Small intestine (tissue), 7 donors: ENCODE measurements around the gene ZBTB40. TPM values are rescaled to one million over a fixed set of nuclear protein-coding genes. Genes with fewer than 3 reads are reported as not detected.

Experiments used
- DNase-seq, 2 donors: peaks; one replicate each; pipeline versions ENCODE4 v3.0.0 to v3.0.0-alpha.2; 2013
- FAIRE-seq: peaks from 2 replicates; lab custom pipeline; 2012; peaks lifted over from hg19 to GRCh38; lab: Jason Lieb, UNC
- H3K27ac ChIP-seq, 3 donors: one replicate each; pipeline ENCODE4 v1.5.1; 2013; ENCODE audit warnings: low read length in 2 of 3, mild to moderate bottlenecking in 2 of 3, control low read depth in 1 of 3, inconsistent platforms in 1 of 3, low read depth in 1 of 3, moderate library complexity in 1 of 3
- H3K27me3 ChIP-seq, 3 donors: one replicate each; pipeline ENCODE4 v1.6.1; 2013; ENCODE audit warnings: low read length in 3 of 3, inconsistent platforms in 1 of 3; ENCODE audit not compliant: control insufficient read depth in 3 of 3, insufficient read depth in 3 of 3
- H3K36me3 ChIP-seq, 3 donors: one replicate each; pipeline ENCODE4 v1.6.1; 2013; ENCODE audit warnings: low read length in 3 of 3, inconsistent platforms in 1 of 3, low read depth in 1 of 3, mild to moderate bottlenecking in 1 of 3, moderate library complexity in 1 of 3; ENCODE audit not compliant: control insufficient read depth in 3 of 3, insufficient read depth in 2 of 3
- H3K4me1 ChIP-seq, 3 donors: one replicate each; pipeline ENCODE4 v1.6.1; 2013; ENCODE audit warnings: low read length in 2 of 3, inconsistent platforms in 1 of 3, low read depth in 1 of 3, mild to moderate bottlenecking in 1 of 3, moderate library complexity in 1 of 3; ENCODE audit not compliant: control insufficient read depth in 3 of 3, insufficient read depth in 2 of 3
- H3K4me3 ChIP-seq, 3 donors: one replicate each; pipeline ENCODE4 v1.5.1; 2013; ENCODE audit warnings: low read length in 3 of 3, control low read depth in 1 of 3, inconsistent platforms in 1 of 3, low read depth in 1 of 3, mild to moderate bottlenecking in 1 of 3, moderate library complexity in 1 of 3
- H3K9me3 ChIP-seq, 2 donors: one replicate each; pipeline ENCODE4 v1.6.1; 2013; ENCODE audit warnings: low read depth in 1 of 2, low read length in 1 of 2; ENCODE audit not compliant: control insufficient read depth in 2 of 2, insufficient read depth in 1 of 2
- WGBS, 3 donors: extraction: QIAGEN DNeasy Blood & Tissue Kit; methylation state at CpG; one replicate each; pipeline ENCODE4 v1.1.7; 2013; 5-methylcytosine and 5-hydroxymethylcytosine counted together
- polyA plus RNA-seq, 4 donors: library from polyadenylated mRNA; stranded (reverse) in 3 of 4; unstranded in 1 of 4; fragments of 200-250 nt in 3 of 4; fragments of 120-200 nt in 1 of 4; gene quantifications; one replicate each; pipeline versions ENCODE4 v1.2.1 to v1.2.3, GENCODE V29; 2013
- donor health status: healthy with polysubstance abuse.
- donor health status: control.
- donor health status: control.
- donor health status: Bipolar disorder and iron deficiency.
- donor health status: healthy.

Gene ZBTB40
- polyA plus RNA-seq, 4 donors, result 4.1 to 14.6 (median 6.7) TPM

DNA sequence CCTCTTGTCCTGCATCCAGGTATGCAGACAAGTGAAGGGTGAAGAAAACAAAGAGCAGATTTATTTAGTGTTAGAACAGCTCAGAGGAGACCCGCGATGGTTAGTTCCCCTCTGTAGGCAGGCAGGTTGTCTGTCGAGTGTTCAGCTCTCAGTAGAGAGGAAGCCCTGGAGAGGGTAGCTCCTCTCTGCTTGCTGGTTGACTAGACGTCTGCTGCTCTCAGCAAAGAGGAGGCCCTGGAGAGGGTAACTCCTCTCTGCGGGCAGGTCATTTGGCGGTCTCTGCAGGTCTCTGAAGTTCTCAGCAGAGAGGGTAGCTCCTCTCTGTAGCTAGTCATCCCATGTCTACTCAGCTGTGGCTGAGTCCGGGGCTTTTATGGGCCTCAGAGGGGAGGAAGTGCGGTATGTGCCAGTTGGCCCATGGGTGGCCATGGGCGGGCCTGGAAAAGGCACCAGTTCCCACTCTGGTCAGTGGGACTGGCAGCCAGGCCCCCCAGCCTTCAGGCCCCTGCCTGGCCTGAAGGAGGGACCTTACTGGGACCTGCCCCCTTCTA lies 13.4 kb downstream of the ZBTB40 start:
- DNase-seq, result no peak
- H3K27ac ChIP-seq, result no peak overlapping the region
- H3K36me3 ChIP-seq, result peaks cover 0 to 7% (median 0%) of the 10 kb centered on the region in 3 donors
- peaks cover 0 to 5% (median 4%) of the 10 kb centered on the region in 3 donors for H3K4me1 ChIP-seq
- no peak for FAIRE-seq
- peaks cover 0 to 10% of the 10 kb centered on the region in 2 donors for H3K9me3 ChIP-seq
- 97 to 100% (median 98%) methylated on average over 9 of the region's 9 CpGs for WGBS, 3 donors
- no peak overlapping the region for H3K4me3 ChIP-seq
- H3K27me3 ChIP-seq, result no peaks in the 10 kb centered on the region

DNA sequence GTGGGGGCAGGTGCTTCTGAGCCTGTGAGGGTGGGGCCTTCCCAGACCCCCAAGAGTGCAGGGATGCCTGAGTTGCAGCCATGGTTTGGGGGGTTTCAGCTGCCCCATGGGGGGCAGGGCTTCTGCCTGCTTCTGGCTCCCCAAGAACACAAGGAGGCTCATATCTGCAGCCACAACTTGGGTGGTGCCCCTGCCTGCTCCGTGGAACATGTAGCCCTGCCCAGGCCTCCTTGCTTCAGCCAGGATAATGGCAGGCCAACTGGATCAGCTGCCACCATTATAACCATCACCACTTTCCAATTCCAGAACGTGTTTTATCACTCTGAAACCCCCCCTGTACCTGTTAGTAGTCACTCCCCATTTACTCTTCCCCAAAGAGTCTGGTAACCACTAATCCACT lies 14.0 kb downstream of the ZBTB40 start:
- no peak overlapping the region for H3K4me3 ChIP-seq
- H3K9me3 ChIP-seq, result peaks cover 0 to 10% of the 10 kb centered on the region in 2 donors
- H3K27me3 ChIP-seq, result no peaks in the 10 kb centered on the region
- WGBS, 3 donors, result 88 to 96% (median 94%) methylated on average over 2 of the region's 2 CpGs
- H3K27ac ChIP-seq, result no peak overlapping the region
- peaks cover 0 to 7% (median 0%) of the 10 kb centered on the region in 3 donors for H3K36me3 ChIP-seq
- H3K4me1 ChIP-seq, result peaks cover 0 to 5% (median 4%) of the 10 kb centered on the region in 3 donors
- DNase-seq, result no peak
- FAIRE-seq, result no peak

DNA sequence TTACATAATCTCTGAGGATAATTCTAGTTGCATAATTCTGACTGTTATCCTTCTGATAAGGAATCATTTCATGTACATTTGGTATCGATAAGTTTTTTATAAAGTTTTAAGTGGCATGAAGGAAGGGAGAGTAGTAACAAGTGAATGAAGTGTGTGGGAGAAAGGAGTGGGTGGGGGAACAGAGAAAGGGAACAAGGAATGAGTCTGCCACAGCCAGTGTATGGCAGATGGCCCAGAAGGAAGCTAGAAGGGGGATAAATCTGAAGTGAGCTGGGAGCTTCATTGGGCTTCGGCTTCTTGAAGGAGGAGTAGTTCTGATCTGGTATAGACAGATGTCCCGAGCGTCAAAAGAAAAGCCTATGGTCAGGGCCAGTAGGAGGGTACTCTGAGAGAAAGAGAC lies 18.6 kb downstream of the ZBTB40 start:
- Histone ChIP-seq H3K9me3 (peaks cover 0 to 5% of the 10 kb centered on the region in 2 donors), H3K4me1 (no peaks in the 10 kb centered on the region), H3K4me3 (no peak overlapping the region), H3K27ac (no peak overlapping the region), H3K27me3 (no peaks in the 10 kb centered on the region), H3K36me3 (peaks cover 0 to 7% (median 0%) of the 10 kb centered on the region in 3 donors)
- DNase-seq (no peak), FAIRE-seq (no peak)
- 75 to 86% (median 78%) methylated on average over 4 of the region's 4 CpGs for WGBS, 3 donors

DNA sequence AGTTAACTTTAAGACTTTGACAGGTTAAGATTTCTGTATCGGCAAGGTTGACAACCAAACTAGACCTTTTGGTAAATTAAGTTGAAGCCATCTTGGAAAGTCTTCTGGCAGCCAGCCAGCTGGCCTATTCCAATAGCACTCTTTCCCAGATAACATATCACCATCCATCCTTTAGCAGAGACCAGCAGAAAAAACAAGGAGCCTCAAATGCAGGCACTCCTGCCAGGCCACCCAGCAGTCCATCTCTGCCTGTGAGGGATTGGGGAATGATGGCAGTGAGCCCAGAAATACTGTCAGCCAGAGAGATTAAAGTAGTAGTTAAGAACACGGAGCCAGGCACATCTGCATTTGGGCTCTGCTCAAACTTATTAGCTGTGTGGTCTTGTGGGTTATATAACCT lies 19.4 kb downstream of the ZBTB40 start:
- 55 to 62% (median 61%) methylated on average over 2 of the region's 2 CpGs for WGBS, 3 donors
- FAIRE-seq, result no peak
- no peak overlapping the region for H3K27ac ChIP-seq
- no peaks in the 10 kb centered on the region for H3K9me3 ChIP-seq
- no peaks in the 10 kb centered on the region for H3K4me1 ChIP-seq
- no peak overlapping the region for H3K4me3 ChIP-seq
- no peaks in the 10 kb centered on the region for H3K27me3 ChIP-seq
- peaks cover 0 to 4% (median 0%) of the 10 kb centered on the region in 3 donors for H3K36me3 ChIP-seq
- DNase-seq, result peak in 1 of 2 donors; percentile 25

DNA sequence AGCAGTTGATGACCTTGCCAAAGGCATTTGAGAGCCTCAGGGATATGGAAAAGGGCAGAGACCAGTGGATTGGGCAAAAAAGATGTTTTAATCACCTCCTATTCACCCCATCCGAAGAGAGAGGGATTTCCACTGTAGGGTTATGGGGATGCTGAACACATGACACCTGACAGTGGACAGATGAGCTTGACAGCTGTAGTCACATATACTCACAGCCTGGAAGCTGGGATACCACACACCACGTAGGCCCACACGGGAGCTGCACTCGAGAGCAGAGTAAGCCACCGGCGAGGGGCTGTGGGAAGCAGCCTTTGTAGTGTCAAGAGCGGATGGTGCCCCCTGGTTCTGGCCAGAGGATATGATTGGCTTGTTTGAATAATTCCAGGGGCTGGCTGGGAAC lies 20.0 kb downstream of the ZBTB40 start:
- Histone ChIP-seq H3K36me3 (peaks cover 0 to 4% (median 0%) of the 10 kb centered on the region in 3 donors), H3K4me3 (no peak overlapping the region), H3K27me3 (no peaks in the 10 kb centered on the region), H3K4me1 (no peaks in the 10 kb centered on the region), H3K9me3 (no peaks in the 10 kb centered on the region), H3K27ac (no peak overlapping the region)
- WGBS, 3 donors, result 94 to 96% (median 95%) methylated on average over 7 of the region's 7 CpGs
- FAIRE-seq, result no peak
- no peak for DNase-seq

DNA sequence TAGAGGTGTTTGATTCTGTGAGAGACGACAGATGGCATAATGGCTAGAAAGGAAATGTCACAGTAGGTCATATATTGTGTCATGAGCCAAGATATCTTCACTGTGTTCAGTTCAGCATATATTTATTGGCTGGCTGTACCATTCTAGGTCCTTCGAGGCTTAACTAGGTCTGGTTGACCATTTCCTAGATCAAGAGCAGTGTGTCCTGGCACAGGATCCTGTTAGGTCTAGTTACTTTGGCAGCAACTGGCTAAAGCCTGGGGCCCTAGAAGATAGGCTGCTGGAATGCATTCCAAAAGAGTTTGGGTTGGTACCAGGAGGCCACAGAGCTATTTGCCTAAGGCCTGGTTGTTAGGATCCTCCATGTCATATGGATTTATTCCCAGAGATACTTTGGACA lies 20.9 kb downstream of the ZBTB40 start:
- H3K9me3 ChIP-seq, result no peaks in the 10 kb centered on the region
- DNase-seq (no peak), FAIRE-seq (no peak)
- WGBS, 3 donors, result 88 to 93% (median 92%) methylated on average over 2 of the region's 2 CpGs
- no peak overlapping the region for H3K4me3 ChIP-seq
- peaks cover 0 to 4% (median 0%) of the 10 kb centered on the region in 3 donors for H3K36me3 ChIP-seq
- no peaks in the 10 kb centered on the region for H3K4me1 ChIP-seq
- no peaks in the 10 kb centered on the region for H3K27me3 ChIP-seq
- no peak overlapping the region for H3K27ac ChIP-seq

DNA sequence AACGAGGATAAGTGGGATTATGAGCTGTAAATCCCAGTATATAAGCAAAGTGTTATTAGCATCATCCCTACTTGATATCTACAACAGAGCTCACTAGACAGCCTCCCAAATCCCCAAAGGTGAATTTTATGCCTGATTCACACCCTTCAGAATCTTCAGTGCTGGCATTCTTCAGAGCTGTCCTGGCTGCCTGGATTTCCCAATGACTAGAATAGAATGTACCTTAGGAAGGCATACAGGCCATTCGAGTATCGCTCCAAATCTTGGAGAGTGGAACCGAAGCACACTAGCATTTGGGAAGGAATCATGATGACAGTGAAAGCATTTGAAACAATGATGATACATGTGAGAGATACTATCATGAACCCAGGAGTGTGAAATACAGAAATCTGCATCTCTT lies 22.3 kb downstream of the ZBTB40 start:
- no peaks in the 10 kb centered on the region for H3K4me1 ChIP-seq
- H3K4me3 ChIP-seq, result no peak overlapping the region
- H3K36me3 ChIP-seq, result peaks cover 0 to 4% (median 0%) of the 10 kb centered on the region in 3 donors
- H3K27ac ChIP-seq, result no peak overlapping the region
- H3K27me3 ChIP-seq, result no peaks in the 10 kb centered on the region
- 93 to 97% (median 94%) methylated on average over 4 of the region's 4 CpGs for WGBS, 3 donors
- no peaks in the 10 kb centered on the region for H3K9me3 ChIP-seq
- DNase-seq (no peak), FAIRE-seq (no peak)

DNA sequence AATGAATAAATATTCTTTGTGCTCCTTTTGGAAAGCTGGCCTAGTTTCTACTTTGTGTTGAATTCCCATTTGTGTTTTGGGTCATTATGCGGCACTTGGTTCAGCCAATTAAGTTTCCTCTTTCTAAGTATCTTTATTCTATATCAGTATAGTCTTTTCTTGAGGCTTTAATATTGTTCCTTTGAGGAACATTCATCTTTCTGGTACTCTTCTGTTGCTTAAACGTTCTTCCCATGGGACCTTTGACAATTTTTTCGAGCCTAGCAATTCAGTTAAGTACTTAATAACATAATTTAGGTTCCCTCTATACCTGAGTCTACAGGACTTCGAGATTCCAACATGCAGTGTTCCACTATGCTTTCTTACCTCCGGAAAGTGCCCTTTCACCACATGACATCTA lies 24.9 kb downstream of the ZBTB40 start:
- H3K27me3 ChIP-seq, result no peaks in the 10 kb centered on the region
- H3K4me3 ChIP-seq, result no peak overlapping the region
- FAIRE-seq (no peak), DNase-seq (no peak)
- H3K9me3 ChIP-seq, result no peaks in the 10 kb centered on the region
- H3K4me1 ChIP-seq, result no peaks in the 10 kb centered on the region
- no peak overlapping the region for H3K27ac ChIP-seq
- peaks cover 0 to 4% (median 0%) of the 10 kb centered on the region in 3 donors for H3K36me3 ChIP-seq
- 82 to 88% (median 84%) methylated on average over 5 of the region's 5 CpGs for WGBS, 3 donors

DNA sequence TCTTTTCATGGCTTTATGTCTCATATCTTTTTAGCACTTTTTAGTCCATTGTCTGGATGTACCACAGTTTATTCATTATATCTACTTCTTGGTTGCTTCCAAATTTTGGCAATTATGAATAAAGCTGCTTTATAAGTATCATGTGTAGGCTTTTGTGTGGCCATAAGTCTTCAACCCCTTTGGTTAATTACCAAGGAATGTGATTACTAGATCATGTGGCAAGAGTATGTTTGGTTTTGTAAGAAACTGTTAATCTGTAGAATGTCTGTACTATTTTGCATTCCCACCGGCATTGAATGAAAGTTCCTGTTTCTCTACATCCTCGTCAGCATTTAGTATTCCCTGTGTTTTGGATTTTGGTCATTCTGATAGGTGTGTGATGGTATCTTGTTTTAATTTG lies 31.5 kb downstream of the ZBTB40 start:
- DNase-seq (no peak), FAIRE-seq (no peak)
- Histone ChIP-seq H3K4me1 (no peaks in the 10 kb centered on the region), H3K9me3 (no peaks in the 10 kb centered on the region), H3K27ac (no peak overlapping the region), H3K36me3 (no peaks in the 10 kb centered on the region), H3K4me3 (no peak overlapping the region), H3K27me3 (no peaks in the 10 kb centered on the region)
- 92 to 100% (median 97%) methylated on average over 2 of the region's 2 CpGs for WGBS, 3 donors
